Gastrocnemius medialis (tissue), 4 donors: ENCODE measurements around the gene SUV39H1. TPM values are rescaled to one million over a fixed set of nuclear protein-coding genes. Genes with fewer than 3 reads are reported as not detected.

Experiments used
- ATAC-seq, 2 donors: fragments of 150-250 bp; one replicate each; pipeline ENCODE4 v1.9.1; 2016
- DNase-seq, 2 donors: peaks; one replicate each; pipeline ENCODE4 v3.0.0-alpha.2; 2019
- H3K27ac ChIP-seq, 4 donors: fragments of 200-600 bp; sonication (generic); 1 replicate in 1 of 4; 2 replicates in 3 of 4; pipeline ENCODE4 v1.5.1; 2016 to 2018; ENCODE audit warnings: mild to moderate bottlenecking in 2 of 4, moderate library complexity in 1 of 4
- H3K27me3 ChIP-seq, 3 donors: fragments of 200-600 bp; sonication (generic) in 2 of 3; 1 replicate in 1 of 3; 2 replicates in 2 of 3; pipeline versions ENCODE4 v1.5.1 to v1.6.0; 2016 to 2019; ENCODE audit warnings: mild to moderate bottlenecking in 1 of 3, moderate library complexity in 1 of 3
- H3K36me3 ChIP-seq, 2 donors: fragments of 200-600 bp; sonication (generic) in 1 of 2; one replicate each; pipeline ENCODE4 v1.5.1; 2017 to 2018
- H3K4me1 ChIP-seq, 2 donors: fragments of 200-600 bp; sonication (generic) in 1 of 2; one replicate each; pipeline ENCODE4 v1.5.1; 2016 to 2017; ENCODE audit warnings: mild to moderate bottlenecking in 2 of 2
- H3K4me3 ChIP-seq, 4 donors: fragments of 200-600 bp; sonication (generic) in 3 of 4; 1 replicate in 1 of 4; 2 replicates in 3 of 4; pipeline ENCODE4 v1.5.1; 2016 to 2019; ENCODE audit warnings: mild to moderate bottlenecking in 2 of 4
- H3K9me3 ChIP-seq, 3 donors: fragments of 200-600 bp; sonication (generic) in 2 of 3; 1 replicate in 1 of 3; 2 replicates in 2 of 3; pipeline ENCODE4 v1.5.1; 2016 to 2019
- CTCF ChIP-seq, 5 experiments: fragments of 450-650 bp in 3 of 5; fragments of 200-600 bp in 2 of 5; sonication (generic) in 2 of 5; IDR thresholded peaks in 4 of 5; conservative IDR thresholded peaks in 1 of 5; 1 replicate in 4 of 5; 2 replicates in 1 of 5; pipeline ENCODE4 v1.5.1; 2016 to 2019; ENCODE audit warnings: antibody characterized with exemption in 5 of 5, mild to moderate bottlenecking in 3 of 5, moderate library complexity in 3 of 5
- POLR2A ChIP-seq, 2 donors: fragments of 450-650 bp; IDR thresholded peaks; one replicate each; pipeline ENCODE4 v1.6.1; 2017; ENCODE audit warnings: antibody characterized with exemption in 2 of 2, mild to moderate bottlenecking in 2 of 2, moderate library complexity in 2 of 2
- in situ Hi-C, 4 donors: fragments of 200-750 bp; cut with MboI; loops; one replicate each; pipeline versions ENCODE4 v1.15.0 to v1.8.0; 2017; ENCODE audit warnings: low sequenced_read_pairs in 4 of 4
- intact Hi-C: fragments of 100-400 bp; cut with DNase I; formaldehyde crosslinking; loops from one replicate; pipeline ENCODE4 v1.15.1; 2023; ENCODE audit warnings: low total_unique reads
- total RNA-seq, 4 donors: library from RNA; depleted of rRNA; stranded (reverse); fragments of >200 nt; gene quantifications; one replicate each; pipeline versions ENCODE4 v1.1.0 to v1.2.3, GENCODE V29; 2016

The SUV39H1 gene
- total RNA-seq, 4 donors from 2014 or later = 1.7 to 6.1 (median 3.3) TPM

DNA sequence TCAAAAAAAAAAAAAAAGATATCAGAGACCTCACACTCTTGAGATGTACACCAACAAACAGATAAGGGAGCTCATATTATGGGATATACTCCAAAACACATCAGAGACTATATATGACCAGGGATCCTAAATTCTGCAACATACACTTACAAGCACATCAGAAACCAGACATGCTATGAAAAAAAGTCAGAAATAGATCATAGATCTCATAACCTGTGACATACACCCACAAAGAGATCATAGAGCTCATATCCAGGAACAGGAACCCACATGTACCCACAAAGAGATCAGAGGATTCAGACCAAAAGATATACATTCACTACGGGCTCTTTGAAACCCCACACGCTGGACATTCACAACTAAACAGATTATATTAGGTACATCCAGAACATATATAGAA, 30.1 kb downstream of the SUV39H1 start:
- no peaks in the 10 kb centered on the region for H3K9me3 ChIP-seq
- in situ Hi-C loops = no loop called here
- no peak overlapping the region for H3K4me3 ChIP-seq
- no peaks in the 10 kb centered on the region for H3K27me3 ChIP-seq
- no peaks in the 10 kb centered on the region for H3K4me1 ChIP-seq
- DNase-seq = no peak
- no peak overlapping the region for H3K27ac ChIP-seq
- TF ChIP-seq POLR2A (IDR thresholded peaks at IDR 0.05) (no peak), CTCF (IDR thresholded peaks at IDR 0.05 in 4 of 5, conservative IDR thresholded peaks at IDR 0.05 in 1 of 5) (no peak)
- no peak for ATAC-seq
- intact Hi-C loops = no loop called here
- H3K36me3 ChIP-seq = no peaks in the 10 kb centered on the region

DNA sequence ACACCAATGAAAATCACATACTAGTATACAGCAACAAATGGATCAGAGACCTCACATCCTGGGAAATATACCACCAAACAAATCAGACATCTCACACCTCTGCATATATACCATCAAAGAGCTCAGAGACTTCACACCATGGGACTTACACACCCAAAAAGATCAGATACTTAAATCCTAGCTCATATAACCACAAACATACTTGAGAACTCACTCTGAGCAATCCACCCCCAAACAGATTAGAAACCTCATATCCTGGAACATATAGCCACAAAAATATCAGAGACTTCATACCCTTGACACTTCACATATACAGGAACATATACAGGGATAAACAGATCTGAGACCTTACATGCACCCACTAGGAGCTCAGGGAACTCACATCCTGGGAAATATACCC, 32.1 kb downstream of the SUV39H1 start:
- Histone ChIP-seq H3K9me3 (no peaks in the 10 kb centered on the region), H3K27me3 (no peaks in the 10 kb centered on the region), H3K36me3 (no peaks in the 10 kb centered on the region), H3K4me1 (no peaks in the 10 kb centered on the region), H3K27ac (no peak overlapping the region), H3K4me3 (no peak overlapping the region)
- no peak for DNase-seq
- in situ Hi-C loops = no loop called here
- TF ChIP-seq CTCF (IDR thresholded peaks at IDR 0.05 in 4 of 5, conservative IDR thresholded peaks at IDR 0.05 in 1 of 5) (no peak), POLR2A (IDR thresholded peaks at IDR 0.05) (no peak)
- intact Hi-C loops = no loop called here
- ATAC-seq = no peak

DNA sequence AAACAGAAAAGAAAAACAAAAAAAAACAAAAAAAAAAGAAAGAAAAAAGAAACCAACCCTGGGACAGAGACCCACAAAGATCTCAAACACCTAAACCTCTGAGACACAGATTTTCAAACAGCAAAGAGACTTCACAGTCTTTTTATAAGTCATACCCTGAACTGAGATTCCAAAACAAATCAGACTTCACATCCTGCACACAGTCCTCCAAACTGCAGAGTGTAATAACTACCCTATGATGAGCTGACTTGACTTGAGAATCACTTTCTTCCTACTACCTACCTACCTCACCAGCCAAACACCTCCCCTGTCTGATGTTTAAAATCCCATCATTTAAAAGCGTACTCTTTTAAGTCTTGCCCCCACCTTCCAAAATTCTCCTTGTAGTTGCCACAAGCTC, 39.8 kb downstream of the SUV39H1 start:
- DNase-seq = no peak
- TF ChIP-seq CTCF (IDR thresholded peaks at IDR 0.05 in 4 of 5, conservative IDR thresholded peaks at IDR 0.05 in 1 of 5) = no peak
- no peak for TF ChIP-seq POLR2A (IDR thresholded peaks at IDR 0.05)
- Histone ChIP-seq H3K27me3 (no peaks in the 10 kb centered on the region), H3K36me3 (no peaks in the 10 kb centered on the region), H3K27ac (peak overlapping the region in 1 of 4 donors; percentile 94), H3K9me3 (no peaks in the 10 kb centered on the region), H3K4me3 (no peak overlapping the region), H3K4me1 (peaks cover 5 to 7% of the 10 kb centered on the region in 2 donors)
- intact Hi-C loops = no loop called here
- in situ Hi-C loops = no loop called here
- ATAC-seq = no peak

DNA sequence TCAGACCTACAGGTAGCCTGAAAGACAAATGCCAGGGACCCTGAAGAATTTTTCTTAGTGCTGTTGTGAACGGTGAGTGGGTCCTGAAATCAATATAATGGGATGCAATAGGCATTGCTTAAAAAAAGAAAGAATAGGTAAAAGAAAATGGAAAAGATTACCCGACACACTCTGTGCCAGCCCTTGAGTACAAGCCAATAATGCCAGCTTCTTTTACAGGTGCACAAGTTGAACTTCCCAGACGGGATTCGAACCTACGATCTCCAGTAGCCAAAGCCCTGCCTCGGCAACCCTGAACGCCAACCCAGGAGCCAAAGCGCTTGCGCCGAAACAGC, 40.3 kb downstream of the SUV39H1 start:
- in situ Hi-C loops (no loop called here), intact Hi-C loops (loop anchor here (1.0 kb wide), 2 partner anchors 41 to 65 kb away; partner anchors contain the start of genes HDAC6 and SUV39H1)
- Histone ChIP-seq H3K4me1 (peaks cover 5 to 7% of the 10 kb centered on the region in 2 donors), H3K9me3 (no peaks in the 10 kb centered on the region), H3K36me3 (no peaks in the 10 kb centered on the region), H3K27me3 (no peaks in the 10 kb centered on the region), H3K27ac (peak overlapping the region; percentile 81 to 94 (median 91)), H3K4me3 (peak overlapping the region in 3 of 4 donors; percentile 21 to 73 (median 66))
- DNase-seq (no peak), ATAC-seq (no peak)
- TF ChIP-seq CTCF (IDR thresholded peaks at IDR 0.05 in 4 of 5, conservative IDR thresholded peaks at IDR 0.05 in 1 of 5) (no peak), POLR2A (IDR thresholded peaks at IDR 0.05) (no peak)
